DOHH2 (cell line): ENCODE data around the gene MINAR2.

Source experiments
- H3F3A ChIP-seq: fragments of 200-600 bp; sonication (generic), shearing (Covaris generic); 2 replicates; pipeline ENCODE4 v1.6.0; 2016; ENCODE audit warnings: antibody characterized with exemption, mild to moderate bottlenecking; ENCODE audit not compliant: control insufficient read depth, insufficient read depth
- H3K27ac ChIP-seq: fragments of 200-600 bp; sonication (generic); 2 replicates; pipeline ENCODE4 v1.5.1; 2014; ENCODE audit warnings: low read depth, mild to moderate bottlenecking, low read length, moderate library complexity
- H3K27me3 ChIP-seq: fragments of 200-600 bp; sonication (generic); 2 replicates; pipeline ENCODE4 v1.6.1; 2014; ENCODE audit warnings: mild to moderate bottlenecking, low read length, mixed read lengths; ENCODE audit not compliant: control insufficient read depth
- H3K36me3 ChIP-seq: fragments of 200-600 bp; sonication (generic); 2 replicates; pipeline ENCODE4 v1.6.1; 2014; ENCODE audit warnings: mild to moderate bottlenecking, low read length, moderate library complexity, mixed read lengths; ENCODE audit not compliant: control insufficient read depth
- H3K4me1 ChIP-seq: fragments of 200-600 bp; sonication (generic); 2 replicates; pipeline ENCODE4 v1.6.1; 2014; ENCODE audit warnings: mild to moderate bottlenecking, low read length, mixed read lengths; ENCODE audit not compliant: control insufficient read depth
- H3K4me2 ChIP-seq: fragments of 200-600 bp; sonication (generic); 2 replicates; pipeline ENCODE4 v1.6.0; 2014; ENCODE audit warnings: mild to moderate bottlenecking, low read length, moderate library complexity
- H3K4me3 ChIP-seq: fragments of 200-600 bp; sonication (generic); 2 replicates; pipeline ENCODE4 v1.5.1; 2014; ENCODE audit warnings: mild to moderate bottlenecking, low read length, mixed read lengths
- H3K79me2 ChIP-seq: fragments of 200-600 bp; sonication (generic); 2 replicates; pipeline ENCODE4 v1.6.1; 2014; ENCODE audit warnings: mild to moderate bottlenecking, low read length, mixed read lengths; ENCODE audit not compliant: control insufficient read depth
- H3K9me2 ChIP-seq: fragments of 200-600 bp; sonication (generic); replicated peaks from 2 replicates; pipeline ENCODE4 v1.6.1; 2014; ENCODE audit warnings: mild to moderate bottlenecking, low read length, mixed read lengths; ENCODE audit not compliant: control insufficient read depth
- H3K9me3 ChIP-seq: fragments of 200-600 bp; sonication (generic); 2 replicates; pipeline ENCODE4 v1.6.1; 2014; ENCODE audit warnings: antibody characterized with exemption, low read length, mixed read lengths; ENCODE audit not compliant: control insufficient read depth, insufficient read depth
- H4K20me1 ChIP-seq: fragments of 200-600 bp; sonication (generic); 2 replicates; pipeline ENCODE4 v1.6.0; 2014; ENCODE audit warnings: low read depth, mild to moderate bottlenecking, antibody characterized with exemption, low read length, moderate library complexity; ENCODE audit not compliant: control insufficient read depth, insufficient read depth
- EZH2phosphoT487 ChIP-seq: fragments of 200-600 bp; sonication (generic); IDR thresholded peaks from 2 replicates; pipeline ENCODE4 v1.6.1; 2017; ENCODE audit warnings: borderline replicate concordance, mild to moderate bottlenecking, antibody characterized with exemption, low read length, moderate library complexity, mixed read lengths
- TF ChIP-seq, protein P1 (sequence below): fragments of 200-600 bp; sonication (generic); IDR thresholded peaks from one replicate; pipeline ENCODE4 v1.5.1; 2014; ENCODE audit warnings: antibody characterized with exemption, mild to moderate bottlenecking, low read depth, low read length; ENCODE audit not compliant: poor library complexity, severe bottlenecking

Gene MINAR2

DNA sequence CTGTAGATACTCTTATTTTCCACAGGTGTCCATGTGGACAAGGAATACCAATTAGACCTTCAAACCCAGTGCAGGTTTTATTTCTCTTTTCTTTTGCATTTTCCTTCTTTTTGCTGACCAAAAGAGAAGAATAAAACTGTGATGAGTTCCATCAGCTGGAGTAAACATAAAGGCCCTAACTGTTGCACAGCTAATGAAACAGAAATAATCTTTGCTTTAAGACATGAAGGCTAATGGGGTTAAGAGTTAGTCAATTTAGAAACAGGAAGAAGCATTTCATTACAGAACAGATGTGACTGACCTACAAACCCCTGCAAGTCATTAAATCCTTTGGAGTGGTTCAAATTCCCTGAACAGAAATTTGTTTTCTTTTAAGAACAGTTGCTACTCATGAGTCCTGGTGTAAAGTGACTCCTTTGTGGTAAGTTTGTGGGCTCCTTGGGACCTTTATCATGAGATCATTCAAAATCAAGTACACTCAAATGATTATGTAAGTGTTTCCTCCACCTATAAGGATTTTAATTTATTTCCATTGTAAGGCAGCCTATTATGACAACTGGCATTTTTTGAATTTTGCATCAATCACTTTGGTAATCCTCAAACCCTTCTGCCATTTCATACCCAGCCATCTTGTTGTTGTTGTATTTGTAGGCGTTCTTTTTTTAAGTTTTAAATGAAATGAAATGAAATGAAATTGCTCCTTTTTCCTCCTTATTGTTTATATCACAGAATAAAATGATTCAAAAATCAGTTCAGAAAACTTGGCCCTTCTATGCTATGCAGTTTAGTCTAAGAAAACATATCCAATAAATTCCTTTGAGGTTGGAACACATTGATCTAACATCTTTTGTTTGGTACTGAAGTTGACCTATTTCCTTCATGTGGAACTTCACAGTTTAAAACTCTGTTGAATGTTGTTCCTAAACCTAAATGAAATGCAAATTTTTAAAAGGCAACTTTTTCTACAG, 1.3 kb downstream of the MINAR2 start:
- H3F3A ChIP-seq, result no peaks in the 10 kb centered on the region
- H3K4me2 ChIP-seq, result no peak overlapping the region
- no peaks in the 10 kb centered on the region for H3K79me2 ChIP-seq
- H3K27ac ChIP-seq, result no peak overlapping the region
- H3K4me3 ChIP-seq, result no peak overlapping the region
- no peaks in the 10 kb centered on the region for H3K4me1 ChIP-seq
- H3K27me3 ChIP-seq, result no peaks in the 10 kb centered on the region
- H3K9me2 ChIP-seq, result no peaks in the 10 kb centered on the region
- H4K20me1 ChIP-seq, result no peaks in the 10 kb centered on the region
- no peak for TF ChIP-seq EZH2phosphoT487
- H3K9me3 ChIP-seq, result no peaks in the 10 kb centered on the region
- no peaks in the 10 kb centered on the region for H3K36me3 ChIP-seq

DNA sequence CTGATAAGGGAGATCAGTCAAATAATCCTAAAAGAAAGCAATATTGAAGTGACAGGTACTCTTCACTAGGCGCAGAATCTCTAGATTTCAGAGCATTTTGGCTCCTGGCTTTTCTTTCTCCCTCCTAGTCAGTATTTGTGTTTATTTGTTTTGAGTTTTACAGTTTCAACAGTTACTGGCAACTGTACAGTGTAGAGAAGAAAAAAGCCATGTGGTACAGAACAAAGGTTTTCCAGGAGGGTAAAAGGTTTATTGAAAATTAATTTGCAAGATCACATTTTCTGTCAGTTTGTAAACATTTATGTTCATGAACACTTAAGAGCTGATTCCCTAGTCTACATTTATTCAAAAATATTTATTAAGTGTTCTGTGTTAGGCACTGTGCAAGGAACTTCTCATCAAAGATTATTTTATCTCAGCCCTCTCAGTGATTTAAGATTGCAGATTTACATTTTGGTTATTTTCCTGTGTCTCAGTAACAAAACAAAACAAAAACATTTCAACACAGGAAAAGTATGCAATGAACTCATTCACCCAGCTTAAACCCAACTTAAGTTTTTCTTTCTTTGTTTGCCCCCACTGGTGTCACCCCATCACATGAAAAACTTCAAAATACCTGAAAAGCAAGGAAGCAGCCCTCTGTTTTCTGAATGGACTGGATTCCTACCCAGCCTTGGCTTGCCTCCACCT, 12.9 kb downstream of the MINAR2 start:
- Histone ChIP-seq H3F3A (no peaks in the 10 kb centered on the region), H3K9me3 (no peaks in the 10 kb centered on the region), H3K36me3 (no peaks in the 10 kb centered on the region), H3K79me2 (no peaks in the 10 kb centered on the region), H3K4me3 (no peak overlapping the region), H3K9me2 (no peaks in the 10 kb centered on the region), H3K4me2 (no peak overlapping the region), H4K20me1 (no peaks in the 10 kb centered on the region), H3K4me1 (no peaks in the 10 kb centered on the region), H3K27me3 (no peaks in the 10 kb centered on the region), H3K27ac (no peak overlapping the region)
- TF ChIP-seq, protein P1, sequence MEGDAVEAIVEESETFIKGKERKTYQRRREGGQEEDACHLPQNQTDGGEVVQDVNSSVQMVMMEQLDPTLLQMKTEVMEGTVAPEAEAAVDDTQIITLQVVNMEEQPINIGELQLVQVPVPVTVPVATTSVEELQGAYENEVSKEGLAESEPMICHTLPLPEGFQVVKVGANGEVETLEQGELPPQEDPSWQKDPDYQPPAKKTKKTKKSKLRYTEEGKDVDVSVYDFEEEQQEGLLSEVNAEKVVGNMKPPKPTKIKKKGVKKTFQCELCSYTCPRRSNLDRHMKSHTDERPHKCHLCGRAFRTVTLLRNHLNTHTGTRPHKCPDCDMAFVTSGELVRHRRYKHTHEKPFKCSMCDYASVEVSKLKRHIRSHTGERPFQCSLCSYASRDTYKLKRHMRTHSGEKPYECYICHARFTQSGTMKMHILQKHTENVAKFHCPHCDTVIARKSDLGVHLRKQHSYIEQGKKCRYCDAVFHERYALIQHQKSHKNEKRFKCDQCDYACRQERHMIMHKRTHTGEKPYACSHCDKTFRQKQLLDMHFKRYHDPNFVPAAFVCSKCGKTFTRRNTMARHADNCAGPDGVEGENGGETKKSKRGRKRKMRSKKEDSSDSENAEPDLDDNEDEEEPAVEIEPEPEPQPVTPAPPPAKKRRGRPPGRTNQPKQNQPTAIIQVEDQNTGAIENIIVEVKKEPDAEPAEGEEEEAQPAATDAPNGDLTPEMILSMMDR, result no peak
- TF ChIP-seq EZH2phosphoT487, result no peak

DNA sequence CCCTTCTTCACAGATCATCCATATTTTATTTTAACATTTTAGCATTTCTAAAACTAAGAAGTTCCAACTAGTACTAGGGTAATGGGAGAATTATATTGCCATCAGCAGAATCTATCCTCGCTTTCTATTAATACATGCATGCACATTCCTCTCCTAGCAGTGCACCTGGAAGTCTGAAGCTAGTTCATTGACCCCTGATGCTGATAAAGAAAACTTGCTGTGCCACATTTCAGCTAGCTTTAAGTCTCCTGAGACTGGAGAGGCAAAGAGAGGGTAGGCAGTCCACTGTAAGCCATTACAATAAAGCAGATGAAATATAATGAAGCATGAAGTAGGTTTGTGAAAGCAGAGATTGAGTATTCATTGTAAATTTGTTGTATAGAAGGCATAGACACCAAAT, 15.8 kb downstream of the MINAR2 start:
- Histone ChIP-seq H3K4me2 (no peak overlapping the region), H3K27ac (no peak overlapping the region), H3K4me3 (no peak overlapping the region), H3K79me2 (no peaks in the 10 kb centered on the region), H3K9me2 (no peaks in the 10 kb centered on the region), H4K20me1 (no peaks in the 10 kb centered on the region), H3K27me3 (no peaks in the 10 kb centered on the region), H3K36me3 (no peaks in the 10 kb centered on the region), H3K9me3 (no peaks in the 10 kb centered on the region), H3K4me1 (no peaks in the 10 kb centered on the region), H3F3A (no peaks in the 10 kb centered on the region)
- no peak for TF ChIP-seq EZH2phosphoT487
- TF ChIP-seq, protein P1, result no peak

DNA sequence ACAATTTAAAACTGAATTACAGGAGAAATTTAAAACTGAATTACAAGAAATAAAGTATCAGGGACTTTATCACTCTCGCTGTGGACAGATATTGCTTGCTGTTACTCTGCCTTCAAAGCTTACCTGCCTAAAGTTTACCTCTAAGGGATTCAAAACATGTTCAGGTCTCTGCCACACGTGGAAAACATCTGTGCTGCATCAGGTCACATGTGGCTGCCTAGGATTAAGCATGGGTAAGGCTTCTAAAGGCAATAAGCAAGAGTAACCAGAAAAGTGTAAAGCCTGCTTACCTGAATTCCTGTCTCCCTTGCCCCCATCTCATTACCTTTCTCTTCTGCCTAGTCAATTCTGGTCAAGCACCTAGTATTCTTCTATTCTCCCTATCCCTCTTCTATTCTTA, 18.9 kb downstream of the MINAR2 start:
- Histone ChIP-seq H3K9me3 (no peaks in the 10 kb centered on the region), H4K20me1 (no peaks in the 10 kb centered on the region), H3K79me2 (no peaks in the 10 kb centered on the region), H3K27ac (no peak overlapping the region), H3K4me3 (no peak overlapping the region), H3F3A (no peaks in the 10 kb centered on the region), H3K4me1 (no peaks in the 10 kb centered on the region), H3K9me2 (no peaks in the 10 kb centered on the region), H3K27me3 (no peaks in the 10 kb centered on the region), H3K36me3 (no peaks in the 10 kb centered on the region), H3K4me2 (no peak overlapping the region)
- TF ChIP-seq, protein P1, result no peak
- TF ChIP-seq EZH2phosphoT487, result no peak
